IPS-18c (cell line): ENCODE data around the gene GVQW3.
A peak's percentile ranks its signal among the peaks of the same experiment; 100 is the strongest.

Experiments used
- H3K4me3 ChIP-seq: 2 replicates; pipeline ENCODE4 v1.7.0; 2013; ENCODE audit warnings: low read depth, mild to moderate bottlenecking, low read length, moderate library complexity; ENCODE audit not compliant: insufficient read depth
- H3K9me3 ChIP-seq: one replicate; pipeline ENCODE4 v1.6.1; 2013; ENCODE audit warnings: mild to moderate bottlenecking, low read length, moderate library complexity; ENCODE audit not compliant: control insufficient read depth, insufficient read depth

The GVQW3 gene

DNA sequence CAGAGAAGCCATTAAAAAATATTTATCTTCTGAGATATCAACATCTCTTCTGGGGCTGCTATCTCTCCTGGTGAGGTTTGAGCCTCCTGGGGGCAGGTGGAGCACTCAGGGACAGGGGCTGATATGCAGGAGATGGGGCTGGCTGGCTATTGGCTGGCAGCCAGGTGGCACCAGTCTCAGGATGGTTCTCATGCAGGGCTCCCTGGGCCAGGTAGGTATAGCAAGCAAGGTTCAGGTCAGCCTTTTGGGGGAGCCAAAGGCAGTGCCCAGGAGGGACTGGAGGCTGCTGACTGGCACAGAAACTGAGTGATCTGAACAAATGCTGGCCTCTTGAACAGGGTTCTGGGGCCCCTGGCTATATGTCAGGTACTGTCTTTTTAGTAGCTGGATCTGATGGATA is 34.0 kb downstream of the GVQW3 start:
- H3K9me3 ChIP-seq, result no peaks in the 10 kb centered on the region
- no peak overlapping the region for H3K4me3 ChIP-seq

DNA sequence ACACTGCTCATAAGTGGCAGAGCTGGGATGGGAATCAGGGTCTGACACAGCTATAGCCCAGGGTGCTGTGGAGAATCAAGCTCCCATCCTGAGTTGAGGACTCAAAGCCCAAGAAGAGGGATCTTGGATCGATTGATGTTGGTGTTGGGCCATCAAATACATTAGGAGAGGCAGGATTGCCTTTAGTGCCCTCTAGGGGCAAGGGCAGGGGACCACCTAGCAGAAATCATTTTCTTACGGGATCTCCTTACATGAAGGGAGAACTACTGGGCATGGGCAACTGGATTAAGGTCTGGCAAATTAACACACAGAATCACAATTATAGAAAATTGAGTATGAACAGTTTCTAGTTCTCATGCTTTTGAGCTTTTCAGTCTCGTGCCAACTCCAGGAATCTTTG is 38.8 kb downstream of the GVQW3 start:
- Histone ChIP-seq H3K9me3 (no peaks in the 10 kb centered on the region), H3K4me3 (no peak overlapping the region)

DNA sequence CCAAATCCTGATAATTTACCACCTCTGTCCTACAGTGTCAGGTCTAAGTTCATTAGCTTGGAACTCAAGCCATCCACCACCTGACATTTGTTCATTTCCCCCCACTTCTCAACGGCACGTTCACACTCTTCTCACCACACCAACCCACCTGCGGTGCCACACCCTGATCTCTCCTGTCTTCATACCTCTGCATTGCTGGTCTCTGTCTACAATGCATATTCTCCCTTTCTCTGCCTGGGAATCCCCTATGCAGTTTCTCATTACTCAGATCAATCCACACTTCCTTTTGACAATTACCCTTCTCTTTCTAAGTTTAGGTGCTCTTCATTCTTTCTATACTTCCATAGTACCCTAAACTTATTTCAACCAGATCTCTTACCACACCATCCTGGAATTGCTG is 43.3 kb downstream of the GVQW3 start:
- H3K9me3 ChIP-seq, result no peaks in the 10 kb centered on the region
- no peak overlapping the region for H3K4me3 ChIP-seq

DNA sequence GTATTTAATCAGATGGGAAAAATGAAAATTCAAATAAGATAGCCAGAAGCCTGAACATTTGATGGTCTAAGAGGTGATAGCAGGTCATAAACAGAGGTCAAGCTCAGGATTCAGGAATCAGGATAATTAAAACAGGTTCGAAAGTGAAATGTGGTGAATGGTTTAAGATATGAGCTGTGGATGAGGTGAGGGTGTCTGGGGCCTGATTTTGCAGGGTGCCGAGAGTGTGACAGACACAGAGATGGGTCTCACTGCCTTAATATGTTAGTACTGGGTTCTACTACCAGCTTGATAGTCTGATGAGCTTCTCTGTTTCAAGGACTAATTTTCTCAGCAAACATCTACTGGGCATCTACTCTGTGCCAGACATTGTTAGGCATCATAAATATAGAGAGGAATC is 43.8 kb downstream of the GVQW3 start:
- H3K4me3 ChIP-seq, result no peak overlapping the region

DNA sequence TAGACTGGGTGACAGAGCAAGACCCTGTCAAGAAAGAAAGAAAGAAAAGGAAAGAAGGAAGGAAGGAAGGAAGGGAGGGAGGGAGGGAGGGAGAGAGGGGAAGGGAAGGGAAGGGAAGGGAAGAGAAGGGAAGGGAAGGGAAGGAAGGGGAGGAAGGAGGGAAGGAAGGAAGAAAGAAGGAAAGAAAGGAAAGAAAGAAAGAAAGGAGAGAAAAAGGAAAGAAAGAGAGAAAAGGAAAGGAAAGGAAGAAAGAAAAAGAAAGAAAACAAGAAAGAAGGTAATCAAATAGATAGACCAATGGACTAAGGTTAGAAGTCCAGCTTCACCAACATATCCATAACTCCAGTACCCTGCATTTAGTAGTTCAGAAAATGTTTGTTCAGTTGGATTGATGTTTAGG is 45.5 kb downstream of the GVQW3 start:
- no peak overlapping the region for H3K4me3 ChIP-seq

More for the DNA sequence above, 43.8 kb downstream of the GVQW3 start:
- H3K9me3 ChIP-seq, result no peaks in the 10 kb centered on the region

DNA sequence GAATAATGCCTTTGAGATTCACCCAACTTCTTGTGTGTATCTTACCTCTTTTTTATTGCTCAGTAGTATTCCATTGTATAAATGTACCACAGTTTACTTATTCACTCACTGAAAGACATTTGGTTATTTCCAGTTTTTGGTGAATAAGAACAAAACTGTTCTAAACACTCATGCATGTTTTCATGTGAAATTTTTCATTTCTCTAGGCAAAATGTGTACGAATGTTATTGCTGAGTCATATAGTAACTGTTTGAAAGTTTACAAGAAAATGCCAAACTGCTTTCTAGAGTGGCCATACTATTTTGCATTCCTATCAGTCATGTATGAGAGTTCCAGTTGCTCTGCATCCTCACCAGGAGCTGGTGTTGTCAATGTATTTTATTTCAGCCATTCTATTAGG is 54.9 kb downstream of the GVQW3 start:
- H3K4me3 ChIP-seq, result no peak overlapping the region
- no peaks in the 10 kb centered on the region for H3K9me3 ChIP-seq

More for the DNA sequence above, 45.5 kb downstream of the GVQW3 start:
- no peaks in the 10 kb centered on the region for H3K9me3 ChIP-seq

DNA sequence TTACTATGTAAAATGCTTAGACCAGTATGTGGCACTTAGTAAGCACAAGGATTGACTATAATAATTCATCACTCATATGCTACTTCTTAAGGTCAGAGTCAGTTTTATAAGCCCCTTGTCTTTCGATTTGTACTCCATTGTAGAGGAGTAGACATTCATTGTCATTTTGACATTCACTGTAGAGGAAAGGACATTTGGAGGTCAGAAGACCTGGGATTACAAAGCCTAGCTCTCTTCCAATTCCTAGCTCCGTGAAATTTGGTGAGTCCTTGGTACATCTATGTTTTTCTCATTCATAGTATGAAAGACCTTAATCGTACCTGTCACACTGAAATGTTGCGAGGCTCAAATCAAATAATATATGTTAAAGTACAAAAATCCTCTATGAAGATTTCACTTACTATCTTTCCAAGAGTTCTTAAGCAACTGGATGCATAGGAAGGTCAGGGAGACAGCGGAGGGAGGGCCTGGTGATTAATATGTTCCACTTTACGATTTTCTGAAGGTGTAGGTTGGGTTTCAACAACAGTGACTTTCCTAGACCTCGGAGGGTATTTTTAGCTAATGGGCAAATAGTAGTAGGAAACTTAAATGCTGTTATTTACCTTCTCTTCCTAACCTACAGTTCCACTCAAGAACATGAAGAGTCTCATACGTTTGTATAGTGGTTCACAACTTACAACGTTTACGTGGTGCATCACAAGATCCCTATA is 62.3 kb downstream of the GVQW3 start:
- Histone ChIP-seq H3K9me3 (no peaks in the 10 kb centered on the region), H3K4me3 (peak overlapping the region; percentile 67)

DNA sequence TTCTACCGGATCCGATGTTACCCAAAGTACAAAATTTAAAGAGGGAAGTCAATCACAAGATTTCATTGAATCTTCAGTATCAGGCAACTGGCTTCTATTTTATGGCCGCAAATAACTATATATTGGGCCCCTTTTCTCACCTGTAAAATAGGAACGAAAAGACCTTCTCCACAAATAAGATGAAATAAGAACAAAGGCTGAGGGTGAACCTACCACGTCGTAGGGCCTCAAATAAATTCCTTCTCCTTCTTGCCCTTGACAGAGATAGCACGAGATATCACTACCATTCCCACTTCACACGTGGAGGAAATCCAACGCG is 62.9 kb downstream of the GVQW3 start:
- peak overlapping the region; percentile 67 for H3K4me3 ChIP-seq

DNA sequence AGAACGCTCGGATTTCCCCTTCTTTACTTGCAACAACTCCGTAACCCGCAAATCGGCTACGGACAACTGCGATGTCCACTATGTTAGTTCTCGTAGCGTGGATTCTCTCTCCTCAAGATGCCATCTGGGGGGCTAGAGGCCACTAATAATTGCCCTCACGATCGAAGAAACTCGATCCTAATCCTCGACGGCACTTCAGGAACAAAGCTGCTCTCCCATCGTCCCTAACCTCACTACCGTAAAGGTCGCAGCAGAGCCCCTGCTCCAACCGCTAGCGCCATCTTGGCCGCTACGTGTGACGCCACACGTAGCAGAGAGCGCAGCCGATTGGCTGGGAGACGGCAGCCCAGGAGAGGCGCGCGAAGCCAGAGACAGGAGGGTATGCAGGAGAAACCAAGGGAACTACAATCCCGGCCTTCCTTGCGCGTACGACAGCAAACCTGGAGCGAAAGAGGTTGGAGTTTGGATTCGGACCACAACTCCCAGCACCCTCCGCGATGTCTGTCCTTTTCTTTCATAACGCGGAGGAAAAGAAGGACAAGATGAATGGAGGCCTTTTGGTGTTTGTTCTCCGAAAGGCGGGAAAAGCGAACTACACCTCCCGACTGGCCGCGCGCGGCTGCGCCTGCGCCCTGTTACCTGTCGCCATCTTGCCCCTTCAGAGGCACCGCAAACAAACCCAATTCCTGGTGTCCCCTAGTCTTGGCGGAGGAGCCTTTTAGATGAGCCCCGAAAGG is 63.4 kb downstream of the GVQW3 start, which contains the start of gene EMSY:
TSS of gene EMSY (plus strand) at position 635 of the 737 bp plus-strand sequence. CDS start 1,921 bp downstream, outside the sequence.
- H3K9me3 ChIP-seq, result no peaks in the 10 kb centered on the region
- H3K4me3 ChIP-seq, result peak within 1 kb of the TSS; percentile 90

More for the DNA sequence above, 62.9 kb downstream of the GVQW3 start:
- no peaks in the 10 kb centered on the region for H3K9me3 ChIP-seq

DNA sequence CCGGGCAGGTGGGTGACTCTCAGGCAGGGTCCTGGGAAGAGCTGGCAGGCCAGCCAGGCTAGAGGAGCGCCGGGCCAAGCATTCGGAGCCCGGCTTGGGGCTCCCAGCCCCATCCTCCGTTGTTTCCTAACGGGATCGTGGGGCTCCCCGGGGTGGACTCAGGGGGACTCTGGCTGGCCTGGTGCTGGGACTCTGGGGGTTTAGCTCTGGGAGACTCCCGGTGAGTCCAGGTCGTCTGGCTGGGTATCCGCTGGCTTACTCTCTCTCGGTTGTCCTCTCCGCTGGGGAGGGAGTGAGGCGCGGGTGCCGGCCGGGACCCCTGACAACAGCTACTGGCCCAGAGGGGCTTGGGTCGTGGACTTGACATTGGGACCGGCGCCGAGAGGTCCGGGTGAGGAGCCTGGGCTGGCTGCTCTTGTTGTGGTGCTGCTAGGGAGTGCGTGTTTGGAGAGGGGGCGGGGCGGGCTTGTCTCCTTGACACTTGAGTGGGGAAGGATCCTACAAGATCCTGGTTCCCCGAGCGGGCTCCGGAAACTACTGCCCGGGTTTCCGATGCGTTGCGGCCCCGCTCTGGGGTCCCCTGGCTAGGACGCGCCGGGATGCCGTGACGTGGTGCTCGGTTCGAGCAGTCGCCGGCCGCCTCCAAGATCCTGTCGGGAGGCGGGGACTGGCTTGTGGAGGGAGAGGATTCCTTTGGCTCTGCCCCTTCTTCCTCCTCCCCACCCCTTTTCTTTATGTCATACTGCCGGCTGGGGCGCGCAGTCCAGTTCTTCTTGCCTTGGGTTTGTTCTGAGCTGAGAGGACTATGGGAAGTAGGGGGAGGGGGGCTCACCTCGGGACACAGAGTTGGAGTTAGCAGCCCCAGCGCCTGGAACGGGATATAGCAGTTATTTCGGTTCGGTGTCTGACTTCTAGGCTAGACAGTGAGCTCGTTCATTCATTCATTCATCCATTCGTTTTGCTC is 64.3 kb downstream of the GVQW3 start:
- Histone ChIP-seq H3K4me3 (peak overlapping the region; percentile 90), H3K9me3 (no peaks in the 10 kb centered on the region)

DNA sequence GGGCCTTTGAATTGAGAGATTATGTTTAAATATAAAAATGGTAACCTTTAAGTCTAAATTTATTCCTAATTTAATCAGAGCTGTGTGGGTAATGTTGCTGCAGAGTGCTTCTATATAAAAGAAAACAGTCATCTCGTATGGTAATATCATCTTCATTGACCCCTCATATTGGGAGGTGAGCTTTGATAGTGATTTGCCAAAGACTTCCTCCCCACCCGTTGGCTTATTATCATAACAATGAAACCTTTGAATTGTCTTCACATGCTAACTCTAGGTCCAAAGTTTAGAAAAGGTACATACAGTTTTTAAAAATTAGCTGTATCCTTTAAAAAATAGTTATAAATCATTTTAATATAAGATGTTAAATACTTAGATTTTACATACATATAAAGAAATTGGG is 67.4 kb downstream of the GVQW3 start:
- Histone ChIP-seq H3K4me3 (no peak overlapping the region), H3K9me3 (no peaks in the 10 kb centered on the region)

DNA sequence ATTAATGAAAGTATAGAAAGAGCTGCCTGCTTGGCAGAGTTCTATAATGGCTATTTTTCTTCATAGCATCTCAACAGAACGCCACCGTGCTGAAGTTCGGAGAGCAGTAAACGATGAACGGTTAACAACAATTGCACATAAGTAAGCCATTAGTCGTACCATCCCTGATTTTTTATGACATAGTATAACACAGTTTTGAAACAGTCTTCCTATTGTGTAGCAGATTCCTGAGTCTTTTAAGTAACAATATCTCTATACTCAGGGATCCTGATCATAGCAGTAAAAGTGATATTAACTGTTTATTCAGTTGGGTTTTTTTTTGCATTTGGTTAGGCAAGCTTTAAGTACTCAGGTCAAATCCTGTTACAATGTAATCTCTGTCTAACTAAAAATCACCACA is 72.1 kb downstream of the GVQW3 start:
- Histone ChIP-seq H3K4me3 (no peak overlapping the region), H3K9me3 (no peaks in the 10 kb centered on the region)

DNA sequence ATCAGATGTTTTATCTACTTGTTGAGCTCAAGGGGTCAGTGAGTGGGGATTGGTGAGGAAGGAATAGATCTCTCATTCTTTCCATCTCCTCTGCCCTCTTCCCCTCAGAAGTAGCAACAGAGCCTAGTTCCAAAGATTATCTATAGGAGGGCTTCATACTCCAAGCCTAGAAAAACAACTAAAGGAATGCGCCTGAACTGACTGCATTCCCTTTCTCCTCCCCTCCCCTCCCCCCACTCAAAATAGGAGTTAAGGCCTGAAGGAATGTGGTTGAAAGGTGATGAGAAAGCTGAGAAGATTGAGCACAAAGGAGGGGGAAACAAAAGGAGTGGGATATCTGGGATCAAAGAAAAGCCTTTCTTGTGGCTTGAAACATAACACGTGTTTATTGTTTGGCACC is 74.2 kb downstream of the GVQW3 start:
- Histone ChIP-seq H3K9me3 (no peaks in the 10 kb centered on the region), H3K4me3 (no peak overlapping the region)

DNA sequence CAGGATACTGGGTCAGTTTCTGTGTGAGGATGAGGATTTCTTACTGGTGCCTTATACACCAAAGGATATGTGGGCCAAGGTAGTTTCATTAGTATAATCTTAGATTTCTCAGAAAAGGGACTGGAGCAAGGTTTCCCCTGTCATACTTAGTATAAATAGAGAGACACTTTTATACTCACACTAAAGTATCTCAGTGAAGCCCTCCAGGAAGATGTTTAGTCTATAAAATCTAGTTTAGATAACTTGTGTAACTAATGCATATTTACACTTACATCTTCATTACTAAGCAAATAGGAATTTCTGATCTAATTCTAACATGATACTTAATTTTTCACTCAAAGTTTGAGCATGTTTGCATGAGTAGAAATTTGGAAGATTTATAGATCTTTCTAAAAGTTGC is 74.8 kb downstream of the GVQW3 start:
- no peak overlapping the region for H3K4me3 ChIP-seq
- H3K9me3 ChIP-seq, result no peaks in the 10 kb centered on the region

DNA sequence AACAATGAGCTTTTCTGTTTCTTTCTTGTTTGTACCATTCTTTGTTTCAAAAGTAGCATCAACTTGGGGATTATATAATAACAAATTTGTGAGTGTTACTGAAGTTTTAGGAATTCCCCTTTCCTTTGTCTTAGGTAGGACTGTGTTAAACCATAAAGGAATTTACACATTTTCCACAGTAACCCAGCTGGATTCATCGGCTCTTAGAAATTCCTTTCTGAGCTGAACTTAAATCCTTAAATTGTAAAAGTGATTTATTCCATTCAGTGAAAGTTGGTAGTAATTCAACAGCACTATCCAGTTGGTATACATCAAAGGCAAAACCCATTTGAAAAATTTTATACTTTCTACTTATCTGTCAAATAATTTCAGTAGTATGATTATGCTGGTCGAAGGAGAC is 75.4 kb downstream of the GVQW3 start:
- Histone ChIP-seq H3K9me3 (no peaks in the 10 kb centered on the region), H3K4me3 (no peak overlapping the region)
